ENCODE results near the gene ATP8A2. TPM values are rescaled to one million over a fixed set of nuclear protein-coding genes. Genes with fewer than 3 reads are reported as not detected.

The ATP8A2 gene
- total and polyA plus RNA-seq, 9 of the 15 experiments (the other 6 are each of a cell fraction or from before 2014, with no cell fraction given) = under 0.01 to 0.33 (median 0.06) TPM; not detected in 4

GRCh38 chr13:25743421-25743820 is 371.6 kb downstream of the ATP8A2 start:
- no peak overlapping the region for H3K9ac ChIP-seq (ENCODE audit: insufficient read depth in 1 of 2, low read depth in 2 of 2, low read length in 2 of 2)
- TF ChIP-seq PRMT5 (CRISPR knock-in tag; IDR thresholded peaks at IDR 0.05) (no peak), MNT (conservative IDR thresholded peaks at IDR 0.05) (no peak), ZNF282 (CRISPR knock-in tag; IDR thresholded peaks at IDR 0.05) (no peak), ELK1 (CRISPR knock-in tag; IDR thresholded peaks at IDR 0.05) (no peak), MYC (IDR thresholded peaks at IDR 0.05; ENCODE audit: low read depth, low read length) (no peak), MYC (CRISPR knock-in tag; IDR thresholded peaks at IDR 0.05; ENCODE audit: borderline replicate concordance, low read depth) (no peak), CXXC5 (CRISPR knock-in tag; IDR thresholded peaks at IDR 0.05) (no peak), ZNF184 (CRISPR knock-in tag; IDR thresholded peaks at IDR 0.05) (no peak)
- H3K4me3 ChIP-seq = no peak overlapping the region
- POLR2A ChIA-PET = no interaction called here
- H4K20me1 ChIP-seq (replicated peaks; ENCODE audit: control insufficient read depth, insufficient read depth, low read length) = no peaks in the 10 kb centered on the region
- H2AFZ ChIP-seq (ENCODE audit: low read depth, low read length) = no peak overlapping the region
- no peaks in the 10 kb centered on the region for H3K9me1 ChIP-seq (ENCODE audit: control insufficient read depth, insufficient read depth, low read length)
- no peaks in the 10 kb centered on the region for H3K36me3 ChIP-seq (ENCODE audit: control insufficient read depth, insufficient read depth, low read length)
- no peak overlapping the region for H3K4me2 ChIP-seq (ENCODE audit: insufficient read depth, low read length)
- H3K27ac ChIP-seq (ENCODE audit: extremely low read depth, low read depth, low read length) = no peak overlapping the region
- WGBS (ENCODE audit: insufficient coverage, low coverage, missing lambda C conversion rate) = 0% methylated on average over 4 of the region's 4 CpGs
- FAIRE-seq (no peak), DNase-seq (ENCODE audit: extremely low read depth in 1 of 4, low spot score in 3 of 4) (no peak), ATAC-seq (no peak)
- H3K27me3 ChIP-seq (ENCODE audit: control insufficient read depth in 2 of 2, insufficient read depth in 2 of 2, low read length in 2 of 2) = no peaks in the 10 kb centered on the region
- H3K79me2 ChIP-seq (ENCODE audit: control insufficient read depth, insufficient read depth, low read length) = no peaks in the 10 kb centered on the region
- in situ Hi-C loops (cut with MboI) = no loop called here
- H3K4me1 ChIP-seq (replicated peaks in 1 of 2; ENCODE audit: control insufficient read depth in 2 of 2, insufficient read depth in 2 of 2, low read length in 2 of 2) = no peaks in the 10 kb centered on the region
- intact Hi-C loops (cut with micrococcal nuclease) = no loop called here
- H3K9me3 ChIP-seq (replicated peaks; ENCODE audit: control insufficient read depth, insufficient read depth, low read depth, low read length) = no peaks in the 10 kb centered on the region
- no TSS peak for BruUV-seq (replicated peaks)
- CTCF ChIA-PET (ENCODE audit: low intra/inter-chr PET ratio) = no interaction called here

Measured in K562 (cell line).